ENCODE data around the gene BMPER.

The BMPER gene

DNA sequence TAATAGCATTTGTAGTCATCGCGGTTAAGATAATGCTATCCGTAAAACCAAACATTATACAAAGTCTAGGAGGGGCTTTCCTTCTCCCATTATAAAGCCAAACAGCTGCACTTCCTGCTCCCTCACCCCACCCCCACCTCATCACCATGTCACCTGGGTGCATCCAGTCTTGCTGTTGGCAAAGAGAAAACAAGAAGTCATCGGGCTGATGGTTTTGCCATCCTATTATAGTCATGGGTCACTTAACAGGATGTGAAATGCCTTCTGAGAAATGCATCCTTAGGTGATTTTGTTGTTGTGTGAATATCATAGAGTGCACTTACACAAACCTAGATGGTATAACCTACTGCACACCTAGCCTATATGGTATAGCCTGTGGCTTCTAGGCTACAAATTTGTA lies 157.0 kb downstream of the BMPER start:
- H3K9me3 ChIP-seq (ENCODE audit: low read depth, low read length), result no peaks in the 10 kb centered on the region
- no peak for TF ChIP-seq FOXP2 (optimal IDR thresholded peaks at IDR 0.05; ENCODE audit: control extremely low read depth, extremely low read length, insufficient read depth)
- no peak for TF ChIP-seq EZH2 (IDR thresholded peaks at IDR 0.05)
- no peak for TF ChIP-seq POLR2AphosphoS5 (IDR thresholded peaks at IDR 0.05; ENCODE audit: borderline replicate concordance, low read depth, low read length)
- H3K27ac ChIP-seq, result no peak overlapping the region
- DNase-seq (ENCODE audit: low read depth, low spot score), result no peak
- no peak overlapping the region for H3K4me3 ChIP-seq
- peaks cover 5% of the 10 kb centered on the region for H3K36me3 ChIP-seq (ENCODE audit: insufficient read depth, low read length)
- H3K9ac ChIP-seq (ENCODE audit: insufficient read length), result no peak overlapping the region

DNA sequence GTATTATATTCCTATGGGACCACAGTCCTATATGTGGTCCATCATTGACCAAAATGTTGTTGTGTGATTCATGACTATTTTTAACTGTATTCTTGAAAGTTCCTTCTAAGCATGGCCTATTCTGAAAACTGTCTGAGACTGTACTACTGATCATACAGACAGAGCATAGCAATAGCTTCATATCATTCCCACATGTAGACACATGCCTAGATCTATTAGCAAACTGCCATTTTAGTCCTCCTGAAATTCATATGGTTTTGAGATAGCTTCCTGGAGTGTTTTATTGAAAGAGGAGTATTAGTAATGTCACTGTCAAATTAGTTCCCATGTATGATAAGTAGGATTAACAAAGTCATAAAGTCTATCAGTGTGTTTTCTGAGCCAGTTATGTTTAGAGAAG lies 157.5 kb downstream of the BMPER start:
- Histone ChIP-seq H3K27ac (peak overlapping the region; percentile 65; the same call in 1 of the 2 replicates), H3K9me3 (ENCODE audit: low read depth, low read length) (no peaks in the 10 kb centered on the region), H3K4me3 (no peak overlapping the region), H3K9ac (ENCODE audit: insufficient read length) (no peak overlapping the region), H3K36me3 (ENCODE audit: insufficient read depth, low read length) (peaks cover 5% of the 10 kb centered on the region)
- no peak for TF ChIP-seq POLR2AphosphoS5 (IDR thresholded peaks at IDR 0.05; ENCODE audit: borderline replicate concordance, low read depth, low read length)
- no peak for DNase-seq (ENCODE audit: low read depth, low spot score)

DNA sequence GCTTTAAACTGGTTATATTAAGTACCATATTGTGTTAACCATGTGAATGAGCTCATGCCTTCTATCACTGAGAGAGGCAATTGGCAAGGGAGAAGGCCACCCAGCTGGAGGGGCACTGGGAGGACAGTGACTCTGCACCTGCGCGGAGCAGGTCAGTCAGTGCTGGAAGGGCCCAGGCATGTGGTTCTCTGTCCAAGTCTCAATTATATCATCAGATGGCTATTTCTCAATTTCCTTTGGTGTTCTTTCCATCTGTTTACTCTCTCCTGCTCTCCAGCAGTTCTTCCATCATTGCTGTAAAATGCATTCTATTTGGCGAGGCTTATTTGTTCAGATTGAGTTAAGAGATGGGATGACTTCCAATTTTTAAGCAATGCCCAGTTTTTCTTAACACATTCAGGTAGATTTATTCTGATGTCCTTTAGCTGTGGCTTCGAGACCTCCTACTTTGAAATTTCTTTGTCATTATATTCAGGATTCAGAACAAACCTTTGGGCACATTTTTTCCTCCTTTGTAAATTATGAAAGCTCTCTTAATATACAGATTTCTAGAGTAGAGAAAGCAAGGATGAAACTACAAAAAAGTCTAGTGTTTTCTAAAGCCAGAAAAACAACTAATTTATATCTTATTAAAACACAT lies 159.3 kb downstream of the BMPER start:
- TF ChIP-seq EZH2 (IDR thresholded peaks at IDR 0.05) (no peak), FOXP2 (optimal IDR thresholded peaks at IDR 0.05; ENCODE audit: control extremely low read depth, extremely low read length, insufficient read depth) (no peak), POLR2AphosphoS5 (IDR thresholded peaks at IDR 0.05; ENCODE audit: borderline replicate concordance, low read depth, low read length) (no peak)
- no peak for DNase-seq (ENCODE audit: low read depth, low spot score)
- no peak overlapping the region for H3K9ac ChIP-seq (ENCODE audit: insufficient read length)
- H3K9me3 ChIP-seq (ENCODE audit: low read depth, low read length), result no peaks in the 10 kb centered on the region
- no peak overlapping the region for H3K4me3 ChIP-seq
- H3K36me3 ChIP-seq (ENCODE audit: insufficient read depth, low read length), result peaks cover 5% of the 10 kb centered on the region
- no peak overlapping the region for H3K27ac ChIP-seq

DNA sequence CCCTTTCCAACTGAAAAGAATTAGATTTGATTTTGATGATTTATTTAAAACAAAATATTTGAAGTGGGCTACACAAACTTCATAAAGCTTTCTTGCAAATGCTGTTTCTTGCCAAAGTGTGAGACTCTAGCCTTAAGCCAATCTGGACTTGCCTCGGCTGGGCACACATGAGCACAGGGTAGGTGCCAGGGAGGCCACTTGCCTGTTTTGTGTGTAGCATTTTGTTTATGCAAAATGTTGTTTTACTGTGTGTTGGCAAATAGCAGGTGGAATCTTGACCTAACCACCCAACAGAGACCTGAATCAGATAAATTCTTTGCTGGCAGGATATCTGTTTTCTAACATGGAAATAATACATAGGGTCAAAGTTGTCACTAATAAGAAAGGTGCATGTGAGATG lies 161.1 kb downstream of the BMPER start:
- no peak for TF ChIP-seq POLR2AphosphoS5 (IDR thresholded peaks at IDR 0.05; ENCODE audit: borderline replicate concordance, low read depth, low read length)
- no peak for TF ChIP-seq FOXP2 (optimal IDR thresholded peaks at IDR 0.05; ENCODE audit: control extremely low read depth, extremely low read length, insufficient read depth)
- TF ChIP-seq EZH2 (IDR thresholded peaks at IDR 0.05), result no peak
- peak overlapping the region; percentile 44 for H3K4me3 ChIP-seq

DNA sequence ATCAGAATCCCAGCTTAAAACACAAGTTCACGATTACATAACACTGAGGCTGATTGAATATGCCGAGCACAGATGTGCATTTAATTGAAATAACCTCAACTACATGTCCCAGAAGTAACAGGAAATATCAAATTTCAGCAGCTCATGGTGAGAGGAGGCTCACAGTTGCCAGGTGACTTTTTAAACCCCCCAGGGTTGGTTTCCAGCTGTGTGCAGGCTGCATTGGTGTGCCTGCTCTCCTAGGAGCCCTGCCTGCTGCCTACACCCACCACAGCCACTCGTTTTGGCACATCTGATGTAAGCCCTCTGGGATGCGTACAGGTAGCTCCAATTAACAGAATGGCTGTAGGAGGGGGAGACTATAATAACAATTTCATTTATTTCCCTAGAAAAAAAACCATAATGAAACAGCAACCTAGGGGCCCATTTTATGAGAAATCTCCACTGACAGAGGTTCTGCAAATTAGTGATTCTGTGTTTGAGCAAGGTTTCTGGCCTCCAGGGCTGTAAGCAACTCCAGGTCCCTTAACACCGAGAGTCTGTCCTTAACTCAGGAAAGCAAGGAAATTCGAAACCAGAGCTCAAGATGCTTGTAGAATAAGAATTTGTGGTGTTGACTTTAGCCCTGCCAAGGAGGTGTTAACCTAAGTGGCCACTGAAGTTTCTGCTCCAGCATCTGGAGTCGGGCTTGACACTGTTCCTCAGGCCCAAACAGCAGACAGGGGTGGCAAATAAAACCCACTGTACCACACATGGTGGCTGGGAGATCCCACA lies 161.9 kb downstream of the BMPER start:
- peak; percentile 73 for DNase-seq (ENCODE audit: low read depth, low spot score)
- H3K27ac ChIP-seq, result peak overlapping the region; percentile 49
- peak overlapping the region; percentile 44 for H3K4me3 ChIP-seq
- H3K36me3 ChIP-seq (ENCODE audit: insufficient read depth, low read length), result peaks cover 4% of the 10 kb centered on the region
- no peak overlapping the region for H3K9ac ChIP-seq (ENCODE audit: insufficient read length)
- no peaks in the 10 kb centered on the region for H3K9me3 ChIP-seq (ENCODE audit: low read depth, low read length)
- TF ChIP-seq EZH2 (IDR thresholded peaks at IDR 0.05) (no peak), POLR2AphosphoS5 (IDR thresholded peaks at IDR 0.05; ENCODE audit: borderline replicate concordance, low read depth, low read length) (peak; percentile 39; the same call in 1 of the 2 replicates)

More for the DNA sequence above, 161.1 kb downstream of the BMPER start:
- Histone ChIP-seq H3K9ac (ENCODE audit: insufficient read length) (no peak overlapping the region), H3K27ac (peak overlapping the region; percentile 11; the same call in 1 of the 2 replicates), H3K9me3 (ENCODE audit: low read depth, low read length) (no peaks in the 10 kb centered on the region), H3K36me3 (ENCODE audit: insufficient read depth, low read length) (peaks cover 5% of the 10 kb centered on the region)
- no peak for DNase-seq (ENCODE audit: low read depth, low spot score)

DNA sequence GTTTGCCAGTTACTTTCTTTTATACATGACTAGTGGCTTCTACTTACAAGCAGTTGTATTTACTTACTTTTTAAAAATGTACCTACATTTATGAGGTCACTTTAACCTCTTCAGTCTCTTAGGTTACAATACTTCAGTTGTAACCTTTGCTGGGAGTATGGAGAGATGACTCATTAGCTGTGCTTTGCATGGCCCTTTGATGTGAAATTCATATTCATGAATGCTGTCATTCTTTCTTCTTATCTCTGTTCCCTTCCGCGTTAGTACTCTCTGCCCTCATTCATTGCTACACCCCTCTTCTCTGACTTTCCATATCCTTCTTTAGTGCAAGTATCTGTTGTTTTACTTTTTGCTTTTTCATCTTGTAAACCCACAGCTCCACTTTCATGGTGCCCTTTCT lies 164.3 kb downstream of the BMPER start:
- H3K27ac ChIP-seq, result peak overlapping the region; percentile 20; the same call in 1 of the 2 replicates
- H3K9ac ChIP-seq (ENCODE audit: insufficient read length), result no peak overlapping the region
- H3K4me3 ChIP-seq, result no peak overlapping the region
- no peaks in the 10 kb centered on the region for H3K9me3 ChIP-seq (ENCODE audit: low read depth, low read length)
- no peaks in the 10 kb centered on the region for H3K36me3 ChIP-seq (ENCODE audit: insufficient read depth, low read length)
- TF ChIP-seq POLR2AphosphoS5 (IDR thresholded peaks at IDR 0.05; ENCODE audit: borderline replicate concordance, low read depth, low read length) (no peak), EZH2 (IDR thresholded peaks at IDR 0.05) (no peak), FOXP2 (optimal IDR thresholded peaks at IDR 0.05; ENCODE audit: control extremely low read depth, extremely low read length, insufficient read depth) (no peak)
- no peak for DNase-seq (ENCODE audit: low read depth, low spot score)

DNA sequence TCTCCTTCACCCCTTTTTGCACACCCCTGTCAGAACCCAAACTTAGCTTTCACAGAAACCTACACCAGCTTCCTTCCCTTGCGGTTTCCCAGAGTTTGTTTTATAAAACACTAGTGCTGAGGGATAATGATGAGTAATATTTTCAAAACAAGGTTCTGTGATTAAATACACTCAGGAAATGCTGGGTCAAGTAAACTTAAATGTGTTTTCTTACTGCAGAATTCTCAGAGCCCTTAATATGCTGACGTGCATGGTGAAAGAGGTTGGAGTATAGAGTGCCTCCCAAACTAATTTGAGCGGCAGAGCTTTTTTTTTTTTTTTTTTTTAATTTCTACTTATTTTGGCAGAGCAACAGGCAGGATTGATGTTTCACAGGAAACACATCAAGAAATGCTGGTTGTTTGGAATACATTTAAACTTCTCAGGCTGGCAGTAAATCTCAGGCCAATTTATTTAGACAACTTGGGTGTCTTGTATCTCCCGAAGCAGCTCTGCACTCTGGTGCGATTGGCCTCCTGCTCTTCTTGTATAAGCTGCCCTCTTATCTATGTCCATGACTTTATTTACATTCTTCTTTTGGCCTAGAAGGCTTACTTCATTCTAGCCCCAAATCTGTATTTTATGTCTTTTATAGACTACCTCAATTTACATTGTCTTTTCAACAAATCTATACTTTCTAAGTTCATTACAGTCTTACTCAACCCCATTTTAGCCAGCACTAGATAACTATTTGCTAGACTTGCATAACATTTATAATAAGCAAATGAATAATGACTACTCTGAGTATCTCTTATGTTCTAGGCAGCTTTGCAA lies 165.4 kb downstream of the BMPER start:
- Histone ChIP-seq H3K4me3 (peak overlapping the region; percentile 26), H3K9me3 (ENCODE audit: low read depth, low read length) (no peaks in the 10 kb centered on the region), H3K9ac (ENCODE audit: insufficient read length) (no peak overlapping the region), H3K36me3 (ENCODE audit: insufficient read depth, low read length) (no peaks in the 10 kb centered on the region), H3K27ac (peak overlapping the region; percentile 73; the same call in 1 of the 2 replicates)
- TF ChIP-seq FOXP2 (optimal IDR thresholded peaks at IDR 0.05; ENCODE audit: control extremely low read depth, extremely low read length, insufficient read depth) (peak; percentile 22), POLR2AphosphoS5 (IDR thresholded peaks at IDR 0.05; ENCODE audit: borderline replicate concordance, low read depth, low read length) (no peak)
- DNase-seq (ENCODE audit: low read depth, low spot score), result no peak

DNA sequence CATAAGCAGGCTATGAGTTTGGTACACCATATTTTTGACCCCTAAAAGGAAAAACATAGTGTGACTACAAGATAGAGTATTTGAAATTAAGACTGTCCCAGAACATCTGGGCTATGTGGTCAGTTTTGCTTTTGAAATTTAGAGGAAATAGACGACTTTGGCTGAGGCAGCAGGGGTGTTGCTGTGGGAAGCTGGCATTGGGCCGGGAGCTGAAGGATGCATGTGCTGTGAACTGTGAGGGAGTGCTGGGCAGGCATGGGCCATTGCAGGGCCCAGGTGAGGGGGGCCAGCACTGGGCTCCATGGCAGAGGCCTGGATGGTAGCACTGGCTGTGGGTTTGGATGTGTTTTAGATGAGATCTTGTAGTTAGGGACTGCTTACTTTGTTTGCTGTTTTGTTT lies 168.3 kb downstream of the BMPER start:
- no peaks in the 10 kb centered on the region for H3K36me3 ChIP-seq (ENCODE audit: insufficient read depth, low read length)
- H3K27ac ChIP-seq, result no peak overlapping the region
- H3K4me3 ChIP-seq, result no peak overlapping the region
- H3K9ac ChIP-seq (ENCODE audit: insufficient read length), result no peak overlapping the region
- TF ChIP-seq FOXP2 (optimal IDR thresholded peaks at IDR 0.05; ENCODE audit: control extremely low read depth, extremely low read length, insufficient read depth), result no peak
- TF ChIP-seq EZH2 (IDR thresholded peaks at IDR 0.05), result no peak
- no peak for TF ChIP-seq POLR2AphosphoS5 (IDR thresholded peaks at IDR 0.05; ENCODE audit: borderline replicate concordance, low read depth, low read length)
- DNase-seq (ENCODE audit: low read depth, low spot score), result no peak
- no peaks in the 10 kb centered on the region for H3K9me3 ChIP-seq (ENCODE audit: low read depth, low read length)

Measured in SK-N-MC (cell line).